GM18867 (cell line): ENCODE measurements around the gene NXN.
"Not testable (repeated sequence)": the region's sequence is repeated elsewhere in the genome, so short reads cannot be mapped to it uniquely, and the experiment has no call there.

Source experiments
- ATAC-seq: cut with Tn5 transposase; IDR thresholded peaks from one replicate; pipeline ENCODE4 v1.9.1; 2021; ENCODE audit warnings: mild to moderate bottlenecking, moderate library complexity; ENCODE audit not compliant: unreplicated experiment

NXN gene

GRCh38 chr17:896953-897661 lies 82.5 kb downstream of the NXN start:
- ATAC-seq = no peak

DNA sequence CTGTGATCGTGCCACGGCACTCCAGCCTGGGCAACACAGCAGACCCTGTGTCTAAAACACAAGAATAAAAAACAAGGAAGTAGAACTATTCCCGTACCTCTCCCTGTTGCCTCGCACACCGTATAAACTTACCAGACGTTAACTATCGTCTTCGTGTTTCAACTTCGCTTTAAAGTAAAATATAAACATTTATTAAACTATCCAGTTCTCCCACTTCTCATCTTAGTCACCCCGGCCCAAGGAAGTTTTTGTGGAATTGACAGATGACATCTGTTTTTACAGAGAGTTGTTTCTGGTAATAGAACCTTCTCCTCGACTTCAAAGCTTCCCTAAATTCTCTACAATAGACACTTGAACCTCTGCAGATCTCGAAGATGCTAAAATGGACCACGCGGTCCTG lies 83.1 kb downstream of the NXN start:
- ATAC-seq = no peak

- no peak for ATAC-seq
Observed at GRCh38 chr17:892958-893357, 86.6 kb downstream of the NXN start.

DNA sequence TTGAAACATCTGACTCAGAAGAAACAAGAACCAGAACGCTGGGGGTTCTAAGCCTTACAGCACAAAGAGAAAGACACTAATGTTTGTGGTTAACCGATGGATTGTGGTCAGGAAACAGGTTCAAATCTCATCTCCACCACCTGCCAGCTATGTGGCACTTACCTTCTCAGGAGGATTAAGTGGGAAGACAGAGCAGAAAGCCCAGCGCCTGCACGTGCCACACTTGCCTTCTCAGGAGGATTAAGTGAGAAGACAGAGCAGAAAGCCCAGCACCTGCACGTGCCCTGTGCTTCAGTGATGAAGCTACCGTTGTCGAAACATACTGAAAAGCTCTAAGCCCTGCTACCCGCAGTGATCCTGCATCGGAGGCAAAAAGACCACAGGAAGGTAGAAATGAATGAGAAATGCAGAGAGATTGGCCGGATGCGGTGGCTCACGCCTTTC lies 90.6 kb downstream of the NXN start:
- ATAC-seq = no peak

DNA sequence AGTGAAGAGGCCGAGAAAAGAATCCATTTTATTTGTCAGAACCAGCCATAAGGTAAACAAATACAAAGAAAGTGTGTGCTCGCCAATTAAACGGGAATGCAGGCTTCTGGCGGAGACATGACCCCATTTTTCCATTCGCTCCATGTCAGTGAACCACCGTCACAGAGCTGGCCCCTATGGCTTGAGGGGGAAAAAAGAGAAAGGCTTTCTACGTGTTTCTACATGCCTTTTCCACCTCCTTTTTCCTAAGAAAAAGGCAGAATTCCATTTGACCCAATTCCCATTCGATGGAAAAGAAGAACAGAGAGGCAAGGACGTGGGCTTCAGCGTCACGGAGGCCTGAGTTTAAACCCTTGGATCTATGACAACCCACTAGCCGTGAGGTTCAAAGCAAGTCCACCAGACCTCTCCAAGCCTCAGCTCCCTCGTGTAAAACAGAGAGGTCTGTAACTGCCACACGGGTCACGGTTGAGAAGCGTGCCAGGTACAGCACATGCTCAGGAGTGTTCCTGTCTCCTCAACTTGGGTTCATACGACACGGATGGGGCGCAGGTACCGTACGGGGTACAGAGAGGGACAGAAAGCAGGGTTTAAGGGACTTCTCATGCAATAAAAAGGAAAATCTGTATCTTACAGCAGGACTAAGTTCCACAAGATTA lies 91.9 kb downstream of the NXN start:
- no peak for ATAC-seq

- no peak for ATAC-seq
Observed at GRCh38 chr17:885971-886571, 93.5 kb downstream of the NXN start.

DNA sequence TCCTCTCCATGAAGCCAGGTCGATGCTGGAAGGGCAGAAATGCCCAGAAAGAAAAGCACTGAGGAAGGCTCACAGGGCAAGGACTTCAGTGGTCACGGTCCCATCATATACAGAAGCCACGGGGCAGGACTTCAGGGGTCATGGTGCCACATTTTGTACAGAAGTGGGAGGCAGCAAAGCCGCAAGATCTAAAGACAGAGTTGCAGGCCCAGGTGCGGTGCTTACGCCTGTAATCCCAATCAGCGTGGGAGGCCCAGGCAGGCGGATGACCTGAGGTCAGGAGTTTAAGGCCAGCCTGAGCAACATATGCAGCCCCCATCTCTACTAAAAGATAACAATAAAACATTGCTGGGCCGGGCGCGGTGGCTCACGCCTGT lies 96.0 kb downstream of the NXN start:
- no peak for ATAC-seq

GRCh38 chr17:882827-883585 lies 96.6 kb downstream of the NXN start:
- no peak for ATAC-seq

- ATAC-seq = no peak
Observed at GRCh38 chr17:881778-882177, 97.8 kb downstream of the NXN start.

- no peak for ATAC-seq
Observed at GRCh38 chr17:880443-881269, 98.9 kb downstream of the NXN start.

- no peak for ATAC-seq
Observed at GRCh38 chr17:879546-880442, 99.8 kb downstream of the NXN start.

DNA sequence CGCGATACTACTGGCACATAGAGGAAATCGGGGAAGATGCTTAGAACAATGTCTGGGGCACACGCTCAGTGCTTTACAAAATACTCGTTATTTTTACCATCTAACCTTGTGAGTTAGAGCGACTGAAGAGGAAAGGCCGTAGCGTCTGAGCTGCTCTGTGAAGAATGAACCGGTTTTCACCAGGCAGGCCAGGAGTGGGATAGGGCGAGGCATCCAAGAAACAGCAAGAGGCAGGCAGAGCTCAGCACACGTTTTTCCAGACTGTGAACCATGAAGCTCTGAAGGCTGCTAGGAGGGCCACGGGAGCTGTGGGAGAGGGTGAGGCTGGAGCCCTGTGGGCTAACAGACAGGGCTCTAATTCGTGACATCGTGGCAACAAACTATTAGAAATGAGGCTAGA lies 101.9 kb downstream of the NXN start:
- ATAC-seq = no peak

- no peak for ATAC-seq
Observed at GRCh38 chr17:876272-876671, 103.3 kb downstream of the NXN start.

GRCh38 chr17:874590-874989 lies 105.0 kb downstream of the NXN start:
- ATAC-seq = not testable (repeated sequence)

DNA sequence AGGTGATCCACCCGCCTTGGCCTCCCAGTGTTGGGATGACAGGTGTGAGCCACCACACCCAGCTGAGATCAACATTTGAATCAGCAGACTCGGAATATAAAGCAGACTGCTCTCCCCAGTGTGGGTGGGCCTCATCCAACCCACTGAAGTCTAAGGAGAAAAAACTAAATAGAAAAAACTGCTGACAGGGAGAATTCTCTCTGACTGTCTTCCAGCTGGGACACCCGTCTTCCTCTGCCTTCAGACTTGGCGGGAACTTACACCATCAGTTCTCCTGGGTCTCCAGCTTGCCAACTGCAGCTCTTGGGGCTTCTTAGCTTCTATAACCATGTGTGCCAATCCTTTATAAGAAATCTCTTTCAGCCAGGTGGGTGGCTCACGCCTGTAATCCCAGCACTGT lies 106.7 kb downstream of the NXN start:
- ATAC-seq = no peak

DNA sequence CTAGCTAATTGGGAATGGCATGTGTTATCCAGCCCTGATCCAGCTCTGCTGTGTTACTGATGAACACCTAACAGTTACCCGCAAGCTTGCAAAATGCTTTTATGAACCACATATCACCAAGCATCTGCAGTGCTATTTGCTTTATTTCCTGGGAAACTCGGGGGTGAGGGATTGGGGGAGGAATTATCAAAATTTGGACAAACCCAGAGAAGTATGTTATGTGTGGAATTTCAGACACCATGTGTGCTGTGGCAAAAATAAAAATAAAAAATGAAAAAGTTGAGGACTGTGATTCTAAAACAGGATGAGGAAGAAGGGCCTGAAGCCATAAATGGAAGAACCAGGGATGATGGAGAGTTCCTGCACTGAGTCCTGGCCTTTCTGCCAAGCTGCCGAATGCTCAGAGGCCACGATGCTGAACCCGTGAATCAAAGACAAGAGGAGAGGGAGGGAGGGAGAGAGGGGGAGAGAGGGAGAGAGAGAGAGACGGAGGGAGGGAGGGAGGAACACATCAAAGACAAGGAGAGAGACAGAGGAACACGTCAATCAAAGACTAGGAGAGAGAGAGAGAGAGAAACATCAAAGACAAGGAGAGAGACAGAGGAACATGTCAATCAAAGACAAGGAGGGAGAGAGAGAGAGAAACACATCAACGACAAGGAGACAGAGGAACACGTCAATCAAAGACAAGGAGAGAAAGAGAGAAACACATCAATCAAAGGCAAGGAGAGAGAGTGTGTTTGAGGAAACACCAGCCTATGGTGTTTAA lies 107.6 kb downstream of the NXN start:
- no peak for ATAC-seq

DNA sequence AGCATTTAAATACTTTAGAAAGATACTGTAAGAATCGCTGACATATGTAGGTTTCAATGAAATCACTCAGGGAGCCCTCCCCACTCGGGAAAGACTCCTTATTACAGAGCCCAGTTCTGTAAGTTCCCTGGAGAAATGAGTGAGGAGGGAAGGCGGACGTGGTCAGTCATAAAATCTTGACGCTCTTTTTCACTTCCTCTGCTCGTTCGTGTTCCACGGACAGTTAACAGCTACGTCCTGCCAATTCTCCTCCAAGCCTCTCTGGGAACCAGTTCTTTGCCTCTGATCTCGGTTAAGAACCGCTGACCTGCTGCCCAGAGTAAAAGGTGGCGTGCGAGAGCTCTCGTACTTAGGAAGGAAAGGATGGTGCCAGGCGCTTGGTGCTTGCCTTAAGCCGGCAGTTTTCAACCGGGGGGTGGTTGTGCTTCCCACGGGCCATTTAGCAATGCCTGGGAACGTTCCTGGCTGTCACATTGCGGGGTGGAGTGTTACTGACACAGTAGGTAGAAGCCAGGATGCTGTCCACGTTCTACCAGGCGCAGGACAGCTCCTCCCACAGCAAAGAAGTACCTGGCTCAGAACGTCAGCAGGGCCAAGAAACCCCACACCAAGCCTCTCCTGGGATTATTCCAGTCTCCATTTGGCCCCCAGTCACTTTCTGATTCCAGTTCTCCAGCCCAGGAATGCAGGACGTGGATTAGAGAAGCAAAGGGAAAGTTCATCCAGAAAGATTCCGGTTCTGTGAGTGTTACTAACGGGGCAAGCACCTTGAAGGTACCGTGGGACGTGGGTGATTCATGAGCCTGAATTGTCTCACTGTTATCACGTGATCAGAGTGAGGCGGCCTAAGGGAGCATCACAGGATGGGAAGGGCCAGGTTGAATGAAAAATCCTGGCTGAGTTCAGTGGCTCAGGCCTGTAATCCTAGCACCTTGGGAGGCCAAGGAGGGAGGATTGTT lies 109.7 kb downstream of the NXN start:
- ATAC-seq = no peak

- no peak for ATAC-seq
Observed at GRCh38 chr17:869086-869485, 110.5 kb downstream of the NXN start.
